OCI-M2 (cell line): ENCODE data around the gene CHPF2.

ENCODE experiments used
- DNase-seq: peaks from one replicate; lab custom pipeline; 2025; ENCODE audit not compliant: unreplicated experiment; lab: John Stamatoyannopoulos, UW

Gene CHPF2

DNA sequence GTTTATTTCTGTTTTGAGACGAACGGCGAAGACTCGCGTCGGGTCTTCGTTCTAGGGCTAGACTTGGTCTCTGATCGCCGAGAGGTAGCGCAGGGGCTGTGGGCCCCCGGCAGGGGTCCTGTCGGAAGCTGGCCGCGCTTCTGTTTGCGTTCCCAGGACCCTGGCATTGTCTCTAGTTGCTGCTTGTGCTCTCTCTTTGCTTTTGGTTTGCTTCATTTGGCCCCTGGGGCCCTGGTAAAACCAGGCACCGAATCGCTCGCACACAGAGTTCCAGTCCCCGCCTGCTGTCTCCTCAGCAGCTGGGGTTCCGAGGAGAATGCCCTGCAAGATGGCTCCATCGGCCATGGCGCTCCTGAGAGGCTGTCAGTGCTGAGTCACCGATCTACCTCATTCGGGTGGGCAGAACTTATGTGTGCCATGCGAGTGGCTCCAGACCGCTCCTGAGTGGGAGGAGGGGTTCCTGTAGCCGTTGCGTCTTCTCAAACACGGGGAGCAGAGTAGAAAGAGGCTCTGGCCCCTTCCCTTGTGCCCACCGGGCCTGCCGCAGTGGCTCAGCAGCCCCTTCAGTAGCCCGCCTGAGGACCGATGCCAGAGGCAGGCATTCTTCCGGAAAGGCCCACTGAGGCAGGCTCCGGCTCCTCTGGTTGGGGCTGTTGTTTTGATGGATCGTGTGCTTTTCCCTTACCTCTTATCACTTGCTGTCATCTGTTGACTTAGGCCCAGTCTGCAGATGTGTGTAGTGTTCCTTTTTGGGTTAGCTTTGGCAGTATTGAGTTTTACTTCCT, 826 bp downstream of the CHPF2 start:
- DNase-seq = peak; percentile 50

DNA sequence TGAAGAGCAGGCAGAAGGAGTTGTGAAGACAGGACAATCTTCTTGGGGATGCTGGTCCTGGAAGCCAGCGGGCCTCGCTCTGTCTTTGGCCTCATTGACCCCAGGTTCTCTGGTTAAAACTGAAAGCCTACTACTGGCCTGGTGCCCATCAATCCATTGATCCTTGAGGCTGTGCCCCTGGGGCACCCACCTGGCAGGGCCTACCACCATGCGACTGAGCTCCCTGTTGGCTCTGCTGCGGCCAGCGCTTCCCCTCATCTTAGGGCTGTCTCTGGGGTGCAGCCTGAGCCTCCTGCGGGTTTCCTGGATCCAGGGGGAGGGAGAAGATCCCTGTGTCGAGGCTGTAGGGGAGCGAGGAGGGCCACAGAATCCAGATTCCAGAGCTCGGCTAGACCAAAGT, 1.5 kb downstream of the CHPF2 start:
- no peak for DNase-seq

DNA sequence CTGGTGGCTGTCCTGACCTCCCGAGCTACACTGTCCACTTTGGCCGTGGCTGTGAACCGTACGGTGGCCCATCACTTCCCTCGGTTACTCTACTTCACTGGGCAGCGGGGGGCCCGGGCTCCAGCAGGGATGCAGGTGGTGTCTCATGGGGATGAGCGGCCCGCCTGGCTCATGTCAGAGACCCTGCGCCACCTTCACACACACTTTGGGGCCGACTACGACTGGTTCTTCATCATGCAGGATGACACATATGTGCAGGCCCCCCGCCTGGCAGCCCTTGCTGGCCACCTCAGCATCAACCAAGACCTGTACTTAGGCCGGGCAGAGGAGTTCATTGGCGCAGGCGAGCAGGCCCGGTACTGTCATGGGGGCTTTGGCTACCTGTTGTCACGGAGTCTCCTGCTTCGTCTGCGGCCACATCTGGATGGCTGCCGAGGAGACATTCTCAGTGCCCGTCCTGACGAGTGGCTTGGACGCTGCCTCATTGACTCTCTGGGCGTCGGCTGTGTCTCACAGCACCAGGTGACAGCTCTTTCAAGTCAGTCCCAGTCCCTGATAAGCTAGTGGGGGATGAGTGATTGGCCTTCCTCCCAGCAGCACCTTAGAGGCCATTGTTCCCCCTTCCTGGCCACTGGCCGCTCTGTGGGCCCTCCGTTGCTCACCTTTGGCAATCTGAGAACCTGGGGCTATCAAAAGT, 3.0 kb downstream of the CHPF2 start:
- no peak for DNase-seq

DNA sequence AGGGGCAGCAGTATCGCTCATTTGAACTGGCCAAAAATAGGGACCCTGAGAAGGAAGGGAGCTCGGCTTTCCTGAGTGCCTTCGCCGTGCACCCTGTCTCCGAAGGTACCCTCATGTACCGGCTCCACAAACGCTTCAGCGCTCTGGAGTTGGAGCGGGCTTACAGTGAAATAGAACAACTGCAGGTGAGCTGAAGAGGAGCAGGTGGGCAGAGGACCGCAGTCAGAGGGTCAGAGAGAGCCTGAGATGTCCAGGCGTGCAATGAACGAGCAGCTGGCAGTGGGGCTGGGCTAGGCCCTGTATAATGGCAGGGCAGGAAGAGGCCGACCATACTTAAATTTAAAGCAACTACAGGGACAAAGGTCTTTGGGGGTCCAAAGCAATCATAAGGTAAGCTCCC, 4.1 kb downstream of the CHPF2 start:
- DNase-seq = no peak

DNA sequence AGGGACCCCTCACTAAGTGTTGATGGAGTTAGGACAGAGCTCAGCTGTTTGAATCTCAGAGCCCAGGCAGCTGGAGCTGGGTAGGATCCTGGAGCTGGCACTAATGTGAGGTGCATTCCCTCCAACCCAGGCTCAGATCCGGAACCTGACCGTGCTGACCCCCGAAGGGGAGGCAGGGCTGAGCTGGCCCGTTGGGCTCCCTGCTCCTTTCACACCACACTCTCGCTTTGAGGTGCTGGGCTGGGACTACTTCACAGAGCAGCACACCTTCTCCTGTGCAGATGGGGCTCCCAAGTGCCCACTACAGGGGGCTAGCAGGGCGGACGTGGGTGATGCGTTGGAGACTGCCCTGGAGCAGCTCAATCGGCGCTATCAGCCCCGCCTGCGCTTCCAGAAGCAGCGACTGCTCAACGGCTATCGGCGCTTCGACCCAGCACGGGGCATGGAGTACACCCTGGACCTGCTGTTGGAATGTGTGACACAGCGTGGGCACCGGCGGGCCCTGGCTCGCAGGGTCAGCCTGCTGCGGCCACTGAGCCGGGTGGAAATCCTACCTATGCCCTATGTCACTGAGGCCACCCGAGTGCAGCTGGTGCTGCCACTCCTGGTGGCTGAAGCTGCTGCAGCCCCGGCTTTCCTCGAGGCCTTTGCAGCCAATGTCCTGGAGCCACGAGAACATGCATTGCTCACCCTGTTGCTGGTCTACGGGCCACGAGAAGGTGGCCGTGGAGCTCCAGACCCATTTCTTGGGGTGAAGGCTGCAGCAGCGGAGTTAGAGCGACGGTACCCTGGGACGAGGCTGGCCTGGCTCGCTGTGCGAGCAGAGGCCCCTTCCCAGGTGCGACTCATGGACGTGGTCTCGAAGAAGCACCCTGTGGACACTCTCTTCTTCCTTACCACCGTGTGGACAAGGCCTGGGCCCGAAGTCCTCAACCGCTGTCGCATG, 5.2 kb downstream of the CHPF2 start:
- DNase-seq = no peak

DNA sequence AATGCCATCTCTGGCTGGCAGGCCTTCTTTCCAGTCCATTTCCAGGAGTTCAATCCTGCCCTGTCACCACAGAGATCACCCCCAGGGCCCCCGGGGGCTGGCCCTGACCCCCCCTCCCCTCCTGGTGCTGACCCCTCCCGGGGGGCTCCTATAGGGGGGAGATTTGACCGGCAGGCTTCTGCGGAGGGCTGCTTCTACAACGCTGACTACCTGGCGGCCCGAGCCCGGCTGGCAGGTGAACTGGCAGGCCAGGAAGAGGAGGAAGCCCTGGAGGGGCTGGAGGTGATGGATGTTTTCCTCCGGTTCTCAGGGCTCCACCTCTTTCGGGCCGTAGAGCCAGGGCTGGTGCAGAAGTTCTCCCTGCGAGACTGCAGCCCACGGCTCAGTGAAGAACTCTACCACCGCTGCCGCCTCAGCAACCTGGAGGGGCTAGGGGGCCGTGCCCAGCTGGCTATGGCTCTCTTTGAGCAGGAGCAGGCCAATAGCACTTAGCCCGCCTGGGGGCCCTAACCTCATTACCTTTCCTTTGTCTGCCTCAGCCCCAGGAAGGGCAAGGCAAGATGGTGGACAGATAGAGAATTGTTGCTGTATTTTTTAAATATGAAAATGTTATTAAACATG, 6.0 kb downstream of the CHPF2 start:
- no peak for DNase-seq

DNA sequence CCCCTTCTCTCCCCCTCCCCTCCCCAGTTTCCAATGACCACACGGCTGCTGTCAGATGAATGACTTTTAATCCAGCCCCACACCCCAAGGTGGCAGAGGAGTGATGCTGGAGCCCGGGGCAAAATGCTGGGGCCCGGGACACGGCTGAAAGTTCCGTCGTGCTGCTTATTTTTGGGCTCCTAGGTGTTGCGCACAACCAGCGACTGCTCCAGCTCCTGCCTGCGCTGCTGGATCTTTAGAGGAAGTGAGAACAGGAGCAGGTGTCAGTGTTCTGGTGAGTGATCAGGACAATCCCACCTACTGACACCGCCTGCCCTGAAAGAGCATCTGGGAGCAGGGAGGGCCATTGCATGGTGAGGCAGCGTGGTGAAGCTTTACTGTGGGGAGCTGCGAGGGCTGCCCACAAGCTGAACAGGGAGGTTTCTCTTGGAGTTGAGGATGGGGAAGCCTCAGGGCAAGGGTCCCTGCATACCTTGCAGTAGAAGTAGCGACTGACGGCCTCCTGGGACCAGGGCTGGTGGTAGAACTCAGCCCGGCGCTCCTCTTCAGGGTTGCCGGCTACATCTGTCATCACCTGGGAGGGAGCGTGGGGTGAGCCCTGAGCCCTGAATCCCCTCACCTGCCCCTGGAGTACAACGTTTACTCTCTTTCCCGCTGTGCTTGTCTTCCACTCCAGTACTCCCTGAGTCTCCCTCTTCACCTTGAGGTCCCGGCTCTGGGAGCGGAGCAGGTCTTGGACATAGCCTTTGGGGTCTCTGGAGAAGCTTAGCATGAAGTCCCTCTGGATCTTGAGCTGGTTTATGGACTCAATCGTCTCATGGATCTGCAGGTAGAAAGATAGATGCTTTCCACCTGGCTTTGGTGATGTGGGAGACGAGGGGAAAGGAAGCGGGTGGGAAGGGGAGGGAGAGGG, 6.9 kb downstream of the CHPF2 start:
- DNase-seq = no peak

DNA sequence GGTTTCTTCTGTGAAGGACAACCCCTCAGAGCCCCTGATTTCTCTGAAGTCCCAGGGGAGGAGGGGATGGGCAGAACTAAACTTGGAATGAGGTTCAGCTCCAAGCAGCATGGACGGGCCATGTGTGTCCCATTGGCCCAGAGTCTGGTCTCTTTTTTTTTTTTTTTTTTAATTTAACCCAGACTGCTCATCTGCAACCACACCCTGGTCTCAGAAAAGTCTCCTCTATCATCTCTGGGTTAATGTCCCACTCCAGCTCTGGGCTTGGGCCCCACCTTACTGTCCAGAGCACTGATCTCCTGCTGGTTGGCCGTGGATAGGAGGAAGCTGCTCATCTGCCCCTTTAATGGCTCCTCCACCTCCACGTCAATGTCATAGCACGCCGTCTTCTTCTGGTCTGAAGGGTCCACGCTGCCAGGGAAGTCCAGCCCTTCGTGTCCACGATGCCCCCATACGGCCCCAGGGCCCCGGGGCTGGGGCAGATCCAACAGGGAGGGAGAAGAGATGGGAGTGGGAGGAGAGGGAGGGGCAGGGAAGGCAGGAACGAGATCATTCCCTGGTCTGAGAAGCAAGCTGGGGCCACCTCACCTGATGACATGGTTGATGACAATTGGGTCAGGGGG, 7.7 kb downstream of the CHPF2 start:
- no peak for DNase-seq

DNA sequence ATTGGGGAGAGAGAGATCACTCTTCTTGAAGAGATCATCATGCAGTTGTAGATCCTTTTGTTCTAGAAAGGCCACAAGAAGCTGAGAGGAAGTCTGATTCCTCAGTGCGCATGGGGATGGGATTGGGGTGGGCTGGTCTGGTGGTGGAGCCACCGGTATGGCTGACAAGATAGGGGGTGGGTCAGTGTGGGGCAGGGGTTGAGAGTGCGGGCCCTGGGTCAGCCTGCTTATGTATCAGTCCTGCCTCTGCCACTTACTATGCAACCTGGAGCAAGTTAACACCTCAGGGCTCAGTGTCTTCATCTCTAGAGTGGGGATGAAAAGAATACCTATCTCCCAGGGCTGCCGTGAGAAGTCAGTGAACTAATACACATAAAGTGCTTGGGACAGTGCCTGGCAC, 8.3 kb downstream of the CHPF2 start:
- no peak for DNase-seq

DNA sequence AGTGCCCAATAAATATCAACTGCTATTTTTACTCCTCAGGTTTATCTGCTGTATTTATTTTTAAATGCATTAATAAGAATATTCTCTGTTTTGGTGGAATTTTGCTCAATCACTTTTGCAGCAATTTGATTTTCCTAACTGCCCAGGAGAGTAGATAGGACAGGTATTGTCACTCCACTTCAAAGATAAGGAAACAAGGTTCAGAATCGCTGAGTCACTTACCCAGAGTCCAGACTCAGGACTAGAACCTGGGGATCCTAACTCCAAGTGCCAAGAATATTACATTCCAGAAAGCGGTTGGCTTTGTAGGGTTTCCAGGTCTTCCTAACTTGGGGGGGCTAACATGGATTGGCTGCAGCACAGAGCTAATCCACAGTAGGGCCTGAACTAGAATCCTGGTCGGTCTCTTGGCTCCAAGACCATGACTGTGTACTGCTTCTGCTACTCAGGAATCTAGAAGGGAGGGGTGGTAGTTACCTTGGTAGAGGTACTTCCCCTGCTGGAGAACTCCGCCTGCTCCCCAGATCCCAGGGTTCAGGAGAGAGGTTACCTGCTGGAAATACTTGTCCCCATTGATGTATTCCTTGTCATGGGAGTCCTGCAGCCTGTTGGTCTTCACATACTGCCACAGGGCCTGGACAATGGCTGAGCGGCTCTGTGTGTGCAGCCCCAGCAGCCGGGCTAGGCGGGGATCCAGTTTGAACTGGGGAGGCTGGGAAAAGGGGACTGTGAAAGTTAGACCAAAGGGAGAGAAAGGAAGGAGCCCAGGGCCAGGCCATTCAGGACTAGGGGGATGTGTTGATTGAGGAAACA, 8.9 kb downstream of the CHPF2 start:
- DNase-seq = no peak

DNA sequence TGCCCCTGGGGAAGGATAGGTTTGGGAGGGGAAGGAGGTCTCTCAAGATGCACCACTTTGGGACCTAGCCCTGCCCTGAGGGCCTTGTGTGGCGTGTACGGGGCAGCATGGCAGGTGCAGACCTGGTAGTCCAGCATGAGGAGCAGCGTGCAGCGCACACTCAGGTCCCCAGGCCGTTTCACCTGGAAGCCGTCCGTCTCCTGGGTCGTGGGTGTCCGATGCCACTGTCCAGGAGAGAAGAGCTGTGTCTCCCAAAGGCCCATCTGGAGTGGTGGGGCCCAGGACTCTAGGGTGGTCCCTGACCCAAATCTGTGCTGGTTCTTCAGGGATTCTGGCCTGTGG, 9.4 kb downstream of the CHPF2 start:
- no peak for DNase-seq

DNA sequence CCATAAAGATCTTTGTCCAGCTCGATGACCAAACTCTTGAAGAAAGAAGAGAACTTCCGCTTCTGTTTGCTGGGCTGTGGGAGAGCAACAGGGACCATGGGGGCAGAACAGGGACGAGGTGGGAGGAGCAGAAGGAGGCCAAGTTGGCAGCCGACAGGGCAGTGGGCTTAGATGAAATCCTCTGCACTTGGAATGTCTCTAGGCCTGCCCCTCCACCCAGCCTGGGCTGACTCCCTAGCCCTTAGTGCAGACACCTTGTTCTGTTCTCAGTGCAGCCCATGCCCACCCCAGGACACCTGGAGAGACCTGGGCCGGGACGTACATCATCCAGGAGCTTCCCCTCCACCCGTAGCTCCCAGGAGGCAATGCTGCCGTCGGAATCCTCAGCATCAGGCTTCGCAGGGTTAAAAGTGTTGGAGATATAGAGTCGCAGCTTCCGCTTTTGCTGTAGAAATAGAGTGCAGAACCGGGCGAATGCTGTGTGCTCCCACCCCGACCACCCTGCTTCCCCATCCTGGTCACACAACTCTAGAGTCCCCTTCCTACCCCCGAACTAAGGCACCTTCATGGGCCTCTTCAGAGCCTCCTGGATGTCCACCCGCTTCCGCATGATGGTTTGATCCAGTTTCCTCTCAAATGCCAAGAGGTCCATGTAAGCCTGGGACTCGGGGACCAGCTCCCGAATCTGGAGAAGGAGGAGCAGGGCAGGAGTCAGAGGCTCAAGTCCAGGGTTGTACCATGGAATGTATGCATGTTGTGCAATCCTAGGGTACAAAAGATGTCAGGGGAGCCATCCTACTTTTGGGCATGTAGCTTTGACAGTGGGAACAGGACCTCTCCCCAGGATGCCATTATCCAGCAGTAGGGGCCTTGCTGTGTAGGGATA, 10.1 kb downstream of the CHPF2 start:
- no peak for DNase-seq

DNA sequence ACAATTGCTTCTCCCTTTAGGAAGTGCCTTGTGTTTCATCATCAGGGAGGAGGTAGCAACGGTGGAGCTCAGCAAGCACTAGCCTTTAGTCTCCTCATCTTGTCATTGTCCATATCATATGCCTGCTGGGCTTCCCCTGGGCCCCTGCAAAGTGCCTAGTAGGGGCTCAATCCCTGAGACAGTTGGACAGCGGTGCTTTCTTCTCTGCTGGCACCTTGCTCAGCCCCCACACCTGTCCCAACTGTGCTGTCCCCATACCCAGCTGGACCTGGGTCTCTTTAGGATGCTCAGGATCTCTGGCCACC, 10.7 kb downstream of the CHPF2 start:
- no peak for DNase-seq

DNA sequence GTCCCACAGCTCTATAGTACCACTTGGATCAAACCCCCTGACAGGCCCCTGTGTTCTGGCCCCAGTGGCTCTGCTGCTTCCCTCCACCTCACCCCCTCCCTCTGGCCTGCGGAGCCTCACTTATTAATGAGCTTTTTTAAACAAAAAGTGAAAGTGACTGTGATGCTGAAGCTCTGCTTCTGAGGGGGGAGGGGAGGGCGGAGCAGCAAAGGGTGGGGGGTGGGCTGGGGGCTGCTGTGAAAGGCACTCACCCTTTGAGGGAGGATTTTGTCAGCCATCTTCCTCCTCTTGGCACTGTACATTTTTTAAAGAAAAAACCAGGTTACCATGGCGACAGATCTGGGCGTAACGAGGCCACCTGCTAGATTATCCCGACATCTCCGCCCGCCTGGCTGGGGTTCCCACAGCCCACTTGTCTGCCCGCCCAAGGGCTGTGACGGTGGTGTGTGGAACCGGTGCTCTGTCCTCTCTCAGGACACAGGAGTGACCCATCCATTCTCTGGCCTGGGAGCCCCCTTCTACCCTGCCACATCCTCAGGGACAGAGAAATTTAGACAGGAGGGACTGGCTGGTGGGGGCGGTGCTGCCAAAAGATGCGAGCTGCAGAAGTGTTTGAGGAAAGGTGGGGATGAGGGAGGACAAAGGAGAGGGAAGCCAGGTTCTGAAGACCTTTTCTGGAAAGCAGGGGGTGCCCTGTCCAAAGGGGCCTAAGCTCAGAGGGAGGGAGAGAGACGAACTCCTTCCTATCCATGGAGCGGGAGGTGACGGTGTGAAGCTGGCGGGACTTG, 11.3 kb downstream of the CHPF2 start:
- no peak for DNase-seq

DNA sequence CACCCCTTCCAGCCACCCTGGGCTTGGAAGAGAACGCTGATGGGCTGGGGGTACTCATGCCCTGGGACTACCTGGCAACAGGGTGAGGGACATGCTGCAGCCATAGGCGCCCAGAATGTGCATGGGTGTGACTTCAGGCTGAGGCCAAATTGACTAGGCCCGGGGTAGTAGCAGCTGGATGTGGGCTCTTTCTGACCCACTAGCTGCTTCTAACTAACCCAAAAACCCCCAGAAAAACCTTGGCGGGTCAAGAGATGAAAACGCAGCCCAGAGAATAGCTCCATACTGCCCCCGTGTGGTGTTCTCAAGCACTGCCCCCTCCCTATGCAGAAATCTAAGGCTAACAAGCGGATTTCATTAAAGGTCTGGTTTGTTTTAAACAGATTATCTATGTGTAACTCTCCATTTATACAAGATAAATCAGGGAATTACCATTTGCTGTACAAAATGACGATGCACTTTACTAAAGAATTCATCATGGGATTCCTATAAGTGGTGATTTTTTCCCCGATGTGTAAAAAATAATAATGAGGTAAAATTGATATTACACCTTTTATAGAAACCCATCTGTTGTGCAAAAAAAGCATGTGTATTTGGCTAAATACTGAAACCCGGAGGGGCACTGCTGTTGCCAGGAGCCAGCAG, 12.0 kb downstream of the CHPF2 start:
- peak; percentile 68 for DNase-seq

DNA sequence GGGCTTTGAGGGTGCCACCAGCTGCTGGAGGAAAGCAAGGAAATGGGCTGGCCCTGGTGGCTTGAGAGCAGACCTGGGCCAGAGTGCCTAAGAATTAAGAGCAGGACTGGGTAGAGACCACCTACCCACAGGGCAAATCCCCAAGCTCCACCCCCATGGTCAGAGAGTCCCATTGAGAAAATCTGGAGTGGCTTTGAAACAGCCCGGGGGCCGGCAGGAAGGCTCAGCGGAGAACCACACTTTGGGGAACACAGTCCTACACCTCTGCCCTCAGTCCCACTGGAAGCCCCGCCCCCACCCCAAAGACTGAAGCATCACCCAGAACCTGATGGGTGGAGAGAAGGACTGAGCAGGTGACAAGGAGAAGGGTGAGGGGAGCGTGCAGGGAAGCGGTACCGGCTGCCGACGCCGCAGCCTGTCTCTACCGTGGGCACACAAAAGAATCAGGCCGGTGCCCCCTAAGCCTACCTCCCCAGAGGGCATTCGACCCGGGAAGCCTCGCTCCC, 12.6 kb downstream of the CHPF2 start:
- DNase-seq = no peak
